Natural killer cell (primary cell): ENCODE measurements around the gene FKBP4. TPM values are rescaled to one million over a fixed set of nuclear protein-coding genes. Genes with fewer than 3 reads are reported as not detected.

ENCODE experiments used
- ATAC-seq, 3 donors: fragments of 150-1000 bp in 2 of 3; fragments of 200-7000 bp in 1 of 3; cut with Tn5 transposase; 1 replicate in 1 of 3; 2 replicates in 2 of 3; pipeline ENCODE4 v1.10.0; 2021; ENCODE audit warnings: mild to moderate bottlenecking in 2 of 3, moderate library complexity in 2 of 3
- DNase-seq, 2 donors: peaks; one replicate each; pipeline versions ENCODE4 v3.0.0 to v3.0.0-alpha.2; 2013 to 2021; ENCODE audit warnings: mixed read lengths in 1 of 2
- H3K27ac ChIP-seq: one replicate; pipeline ENCODE4 v1.5.1; 2013; ENCODE audit warnings: mild to moderate bottlenecking, low read length
- H3K27me3 ChIP-seq: one replicate; pipeline ENCODE4 v1.6.1; 2013; ENCODE audit warnings: low read length; ENCODE audit not compliant: control insufficient read depth, insufficient read depth
- H3K36me3 ChIP-seq: one replicate; pipeline ENCODE4 v1.6.1; 2013; ENCODE audit warnings: low read length; ENCODE audit not compliant: control insufficient read depth, insufficient read depth
- H3K4me1 ChIP-seq: one replicate; pipeline ENCODE4 v1.6.1; 2013; ENCODE audit warnings: low read length; ENCODE audit not compliant: control insufficient read depth, insufficient read depth
- H3K4me3 ChIP-seq: one replicate; pipeline ENCODE4 v1.5.1; 2013; ENCODE audit warnings: low read length
- H3K9me3 ChIP-seq: one replicate; pipeline ENCODE4 v1.6.1; 2013; ENCODE audit warnings: low read length; ENCODE audit not compliant: control insufficient read depth, insufficient read depth
- H3K27ac Mint-ChIP-seq, 2 donors: one replicate each; pipeline ENCODE4 v1.8.0; 2022; ENCODE audit warnings: mild to moderate bottlenecking in 2 of 2, mixed read lengths in 2 of 2, moderate library complexity in 1 of 2
- H3K27me3 Mint-ChIP-seq, 2 donors: one replicate each; pipeline ENCODE4 v1.8.0; 2022; ENCODE audit warnings: low read depth in 2 of 2, mixed read lengths in 2 of 2
- H3K36me3 Mint-ChIP-seq: one replicate; pipeline ENCODE4 v1.8.0; 2022; ENCODE audit warnings: mixed read lengths
- H3K4me1 Mint-ChIP-seq, 2 donors: one replicate each; pipeline ENCODE4 v1.8.0; 2022; ENCODE audit warnings: mixed read lengths in 2 of 2
- H3K4me3 Mint-ChIP-seq: one replicate; pipeline ENCODE4 v1.8.0; 2022; ENCODE audit warnings: mild to moderate bottlenecking, moderate library complexity, mixed read lengths
- H3K9me3 Mint-ChIP-seq, 2 donors: one replicate each; pipeline ENCODE4 v1.8.0; 2022; ENCODE audit warnings: mixed read lengths in 2 of 2
- CTCF ChIP-seq: fragments of 200-600 bp; IDR thresholded peaks from one replicate; pipeline ENCODE4 v1.8.0; 2022; ENCODE audit warnings: antibody characterized with exemption
- WGBS: methylation state at CpG from one replicate; pipeline ENCODE4 v1.1.7; 2013; ENCODE audit warnings: missing lambda C conversion rate; ENCODE audit not compliant: insufficient coverage; 5-methylcytosine and 5-hydroxymethylcytosine counted together
- intact Hi-C: fragments of 100-400 bp; cut with micrococcal nuclease; formaldehyde crosslinking; loops from one replicate; pipeline ENCODE4 v1.14.2; 2022
- total RNA-seq, 4 donors: library from RNA; stranded (reverse); fragments of 120-200 nt in 1 of 4; gene quantifications; one replicate each; pipeline versions ENCODE4 v1.2.3 to v1.2.4, GENCODE V29; 2013 to 2022

Gene FKBP4
- total RNA-seq = 10 to 100 TPM; 28.1 to 43.0 (median 29.6) TPM
- 29.0 TPM for total RNA-seq (2013)

- H3K4me3 ChIP-seq = peak within 1 kb of the TSS; percentile 58
- intact Hi-C loops = no loop called here
- peak; percentile 91 to 94 (median 92) for ATAC-seq
- Mint-ChIP-seq H3K4me3 (peak within 1 kb of the TSS; percentile 86), H3K36me3 (no peaks in the 10 kb centered on the region), H3K4me1 (peaks cover 10 to 18% of the 10 kb centered on the region in 2 donors), H3K9me3 (no peaks in the 10 kb centered on the region), H3K27me3 (no peaks in the 10 kb centered on the region), H3K27ac (peak within 1 kb of the TSS; percentile 49 to 86)
- DNase-seq = peak; percentile 80 to 94
- WGBS = under 1% methylated on average over 63 of the region's 63 CpGs
- peaks cover 21% of the 10 kb centered on the region for H3K36me3 ChIP-seq
- no peaks in the 10 kb centered on the region for H3K9me3 ChIP-seq
- peak within 1 kb of the TSS; percentile 44 for H3K27ac ChIP-seq
- peaks cover 16% of the 10 kb centered on the region for H3K4me1 ChIP-seq
- no peaks in the 10 kb centered on the region for H3K27me3 ChIP-seq
- TF ChIP-seq CTCF = no peak
Measured at GRCh38 chr12:2794736-2795289, at the start of gene FKBP4. Gene FKBP4, plus strand, starts transcription at chr12:2794970. Its CDS starts 170 bp downstream, at chr12:2795140.

- Mint-ChIP-seq H3K4me1 (no peaks in the 10 kb centered on the region), H3K27me3 (peaks cover 5 to 39% of the 10 kb centered on the region in 2 donors), H3K9me3 (no peaks in the 10 kb centered on the region), H3K27ac (no peak overlapping the region), H3K36me3 (no peaks in the 10 kb centered on the region), H3K4me3 (no peak overlapping the region)
- TF ChIP-seq CTCF = no peak
- Histone ChIP-seq H3K4me3 (no peak overlapping the region), H3K27ac (no peak overlapping the region), H3K9me3 (no peaks in the 10 kb centered on the region), H3K36me3 (no peaks in the 10 kb centered on the region), H3K27me3 (no peaks in the 10 kb centered on the region), H3K4me1 (no peaks in the 10 kb centered on the region)
- WGBS = 65% methylated on average over 2 of the region's 2 CpGs
- no peak for DNase-seq
- intact Hi-C loops = no loop called here
- ATAC-seq = no peak
Measured at GRCh38 chr12:2745655-2746054, 49.1 kb upstream of the FKBP4 start.

- intact Hi-C loops = no loop called here
- TF ChIP-seq CTCF = no peak
- Mint-ChIP-seq H3K4me3 (no peak overlapping the region), H3K27me3 (peaks cover 23 to 48% of the 10 kb centered on the region in 2 donors), H3K9me3 (no peaks in the 10 kb centered on the region), H3K36me3 (no peaks in the 10 kb centered on the region), H3K27ac (no peak overlapping the region), H3K4me1 (peaks cover 5 to 17% of the 10 kb centered on the region in 2 donors)
- whole genome bisulfite sequencing = 66% methylated on average over 11 of the region's 11 CpGs
- ATAC-seq (no peak), DNase-seq (no peak)
- H3K27ac ChIP-seq = no peak overlapping the region
- H3K9me3 ChIP-seq = no peaks in the 10 kb centered on the region
- H3K36me3 ChIP-seq = no peaks in the 10 kb centered on the region
- no peak overlapping the region for H3K4me3 ChIP-seq
- no peaks in the 10 kb centered on the region for H3K4me1 ChIP-seq
- peaks cover 6% of the 10 kb centered on the region for H3K27me3 ChIP-seq
Measured at GRCh38 chr12:2749580-2749979, 45.2 kb upstream of the FKBP4 start.

- Histone ChIP-seq H3K27ac (no peak overlapping the region), H3K4me1 (no peaks in the 10 kb centered on the region), H3K27me3 (peaks cover 9% of the 10 kb centered on the region), H3K4me3 (no peak overlapping the region), H3K36me3 (no peaks in the 10 kb centered on the region), H3K9me3 (no peaks in the 10 kb centered on the region)
- no peak overlapping the region for H3K4me3 Mint-ChIP-seq
- TF ChIP-seq CTCF = no peak
- DNase-seq = no peak
- H3K36me3 Mint-ChIP-seq = no peaks in the 10 kb centered on the region
- WGBS = 67% methylated on average over 7 of the region's 7 CpGs
- no peaks in the 10 kb centered on the region for H3K9me3 Mint-ChIP-seq
- H3K4me1 Mint-ChIP-seq = peaks cover 5 to 17% of the 10 kb centered on the region in 2 donors
- ATAC-seq = no peak
- H3K27ac Mint-ChIP-seq = no peak overlapping the region
- H3K27me3 Mint-ChIP-seq = peaks cover 27 to 49% of the 10 kb centered on the region in 2 donors
- intact Hi-C loops = no loop called here
Measured at GRCh38 chr12:2750185-2750584, 44.6 kb upstream of the FKBP4 start.
